ENCODE results near the gene PLEK. TPM values are rescaled to one million over a fixed set of nuclear protein-coding genes. Genes with fewer than 3 reads are reported as not detected.

The PLEK gene
- total RNA-seq, 8 experiments from 2014 or later: 0.17 to 1.6 (median 0.87) TPM; not detected in 1

Other genes starting within 250 kb of the PLEK start
- 10 to 100 TPM; 10.7 to 35.8 (median 16.8) TPM for gene PNO1, start 207.4 kb upstream of the PLEK start, total RNA-seq
- 10 to 100 TPM; 26.4 to 55.1 (median 39.6) TPM for gene PPP3R1, start 112.8 kb upstream of the PLEK start, total RNA-seq
- gene CNRIP1, start 45.3 kb upstream of the PLEK start, total RNA-seq: 10 to 100 TPM; 16.9 to 59.1 (median 40.2) TPM
- 1 to 10 TPM in 3 of 8 experiments, under 1 TPM in 5; 0.54 to 1.5 (median 0.82) TPM for gene FBXO48, start 102.0 kb downstream of the PLEK start, total RNA-seq
- 1 to 10 TPM; 1.8 to 3.9 (median 3.0) TPM for gene APLF, start 102.3 kb downstream of the PLEK start, total RNA-seq